Mesothelial cell of epicardium (in vitro differentiated cells): ENCODE data around the gene FAM98B. TPM values are rescaled to one million over a fixed set of nuclear protein-coding genes. Genes with fewer than 3 reads are reported as not detected.

Experiments used
- DNase-seq, 2 experiments: peaks; one replicate each; pipeline ENCODE4 v3.0.0; 2021; ENCODE audit warnings: low spot score in 2 of 2; ENCODE audit not compliant: unreplicated experiment in 2 of 2
- H3K27ac Mint-ChIP-seq: 2 replicates; pipeline ENCODE4 v1.8.0; 2021; ENCODE audit warnings: mixed read lengths
- H3K27me3 Mint-ChIP-seq: 2 replicates; pipeline ENCODE4 v1.8.0; 2021; ENCODE audit warnings: low read depth, mixed read lengths
- H3K36me3 Mint-ChIP-seq: 2 replicates; pipeline ENCODE4 v1.8.0; 2021; ENCODE audit warnings: mixed read lengths
- H3K4me1 Mint-ChIP-seq: 2 replicates; pipeline ENCODE4 v1.8.0; 2021; ENCODE audit warnings: mixed read lengths
- H3K4me3 Mint-ChIP-seq: 2 replicates; pipeline ENCODE4 v1.8.0; 2021; ENCODE audit warnings: mild to moderate bottlenecking, moderate library complexity, mixed read lengths
- H3K9me3 Mint-ChIP-seq: 2 replicates; pipeline ENCODE4 v1.8.0; 2021; ENCODE audit warnings: mixed read lengths
- total RNA-seq: library from RNA; stranded (reverse); gene quantifications from 3 replicates; pipeline ENCODE4 v1.2.1, GENCODE V29; 2021
- TF ChIP-seq, protein P1 (sequence below): fragments of 200-600 bp; sonication (generic); IDR thresholded peaks from one replicate; pipeline ENCODE4 v1.5.0; 2021; ENCODE audit warnings: antibody characterized with exemption; ENCODE audit not compliant: unreplicated experiment

The FAM98B gene
- total RNA-seq, 1 donor from 2014 or later: 31.6 TPM

DNA sequence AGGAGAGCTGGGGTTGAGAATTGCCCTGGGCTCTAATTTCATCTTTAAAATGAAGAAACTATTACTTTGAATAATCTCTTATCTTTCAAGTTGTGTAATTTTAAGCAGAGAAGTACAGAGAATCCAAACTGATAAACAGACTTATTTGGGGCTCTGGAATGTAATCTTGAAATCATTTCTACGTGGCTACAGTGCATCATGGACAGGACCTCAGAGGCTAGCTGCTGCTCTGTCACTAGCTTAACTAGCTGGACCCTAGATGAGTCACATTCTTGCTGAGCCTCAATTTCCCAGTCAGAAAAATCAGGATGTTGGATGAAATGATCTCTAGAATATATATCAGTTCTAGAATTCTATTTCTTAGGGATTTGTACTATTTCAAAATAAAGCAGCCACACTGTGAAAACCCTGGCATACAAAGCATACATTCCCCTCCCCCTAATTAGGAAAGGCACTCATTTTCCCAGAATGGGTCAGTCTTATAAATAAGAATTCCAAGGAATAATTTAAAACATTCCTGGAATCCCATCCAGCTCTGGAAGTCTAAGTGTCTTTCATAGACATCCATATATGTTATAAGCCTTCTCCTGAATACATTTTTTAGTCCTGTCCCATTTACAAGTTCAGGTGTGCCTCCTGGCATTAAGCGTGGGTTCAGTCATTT is 63.5 kb downstream of the FAM98B start:
- Mint-ChIP-seq H3K36me3 (no peaks in the 10 kb centered on the region), H3K27ac (no peak overlapping the region), H3K4me1 (no peaks in the 10 kb centered on the region), H3K27me3 (no peaks in the 10 kb centered on the region), H3K4me3 (no peak overlapping the region), H3K9me3 (no peaks in the 10 kb centered on the region)
- no peak for DNase-seq
- TF ChIP-seq, protein P1, sequence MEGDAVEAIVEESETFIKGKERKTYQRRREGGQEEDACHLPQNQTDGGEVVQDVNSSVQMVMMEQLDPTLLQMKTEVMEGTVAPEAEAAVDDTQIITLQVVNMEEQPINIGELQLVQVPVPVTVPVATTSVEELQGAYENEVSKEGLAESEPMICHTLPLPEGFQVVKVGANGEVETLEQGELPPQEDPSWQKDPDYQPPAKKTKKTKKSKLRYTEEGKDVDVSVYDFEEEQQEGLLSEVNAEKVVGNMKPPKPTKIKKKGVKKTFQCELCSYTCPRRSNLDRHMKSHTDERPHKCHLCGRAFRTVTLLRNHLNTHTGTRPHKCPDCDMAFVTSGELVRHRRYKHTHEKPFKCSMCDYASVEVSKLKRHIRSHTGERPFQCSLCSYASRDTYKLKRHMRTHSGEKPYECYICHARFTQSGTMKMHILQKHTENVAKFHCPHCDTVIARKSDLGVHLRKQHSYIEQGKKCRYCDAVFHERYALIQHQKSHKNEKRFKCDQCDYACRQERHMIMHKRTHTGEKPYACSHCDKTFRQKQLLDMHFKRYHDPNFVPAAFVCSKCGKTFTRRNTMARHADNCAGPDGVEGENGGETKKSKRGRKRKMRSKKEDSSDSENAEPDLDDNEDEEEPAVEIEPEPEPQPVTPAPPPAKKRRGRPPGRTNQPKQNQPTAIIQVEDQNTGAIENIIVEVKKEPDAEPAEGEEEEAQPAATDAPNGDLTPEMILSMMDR: no peak

DNA sequence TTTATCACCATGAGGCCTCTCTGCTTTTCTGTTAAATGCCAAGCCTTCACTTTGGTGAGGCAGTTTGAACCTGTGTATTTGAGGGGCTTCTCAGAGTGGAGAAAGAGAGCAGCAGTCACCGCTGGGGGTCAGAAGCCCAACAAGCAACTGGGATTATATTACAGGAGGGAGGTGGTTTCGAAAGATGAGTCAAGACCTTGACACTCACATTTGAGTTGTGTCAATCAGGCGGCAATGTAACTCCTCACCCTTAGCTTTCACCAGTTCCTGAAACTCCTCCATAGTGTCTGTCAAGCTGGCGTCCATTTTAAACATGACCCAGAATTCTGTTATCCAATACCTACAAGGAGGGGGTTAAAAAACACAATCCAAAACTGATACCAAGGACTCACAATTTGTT is 64.2 kb downstream of the FAM98B start:
- DNase-seq: no peak
- no peak overlapping the region for H3K4me3 Mint-ChIP-seq
- H3K27ac Mint-ChIP-seq: no peak overlapping the region
- H3K27me3 Mint-ChIP-seq: no peaks in the 10 kb centered on the region
- TF ChIP-seq, protein P1: no peak
- H3K9me3 Mint-ChIP-seq: no peaks in the 10 kb centered on the region
- H3K4me1 Mint-ChIP-seq: no peaks in the 10 kb centered on the region
- H3K36me3 Mint-ChIP-seq: no peaks in the 10 kb centered on the region

DNA sequence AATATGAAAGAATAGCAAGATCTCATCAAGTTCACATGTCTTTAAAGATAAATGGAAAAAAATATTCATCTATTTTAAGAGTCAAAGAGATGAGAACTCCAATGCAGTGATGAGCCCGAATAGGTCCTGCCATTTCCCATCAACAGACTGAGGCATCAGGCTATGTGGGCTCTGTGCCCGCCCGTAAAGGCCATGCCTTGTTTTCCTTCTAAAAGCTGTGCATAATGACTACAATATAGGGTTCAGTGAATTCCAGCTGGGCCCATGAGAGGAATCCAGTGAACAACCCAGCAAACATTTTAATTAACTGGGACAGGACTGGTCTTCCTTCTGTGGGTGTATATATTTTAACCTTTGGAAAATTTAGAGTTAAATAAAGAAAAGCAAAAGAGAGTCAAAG is 66.1 kb downstream of the FAM98B start:
- Mint-ChIP-seq H3K9me3 (no peaks in the 10 kb centered on the region), H3K4me3 (no peak overlapping the region), H3K27me3 (no peaks in the 10 kb centered on the region), H3K4me1 (no peaks in the 10 kb centered on the region), H3K36me3 (no peaks in the 10 kb centered on the region), H3K27ac (no peak overlapping the region)
- TF ChIP-seq, protein P1: no peak
- DNase-seq: no peak

DNA sequence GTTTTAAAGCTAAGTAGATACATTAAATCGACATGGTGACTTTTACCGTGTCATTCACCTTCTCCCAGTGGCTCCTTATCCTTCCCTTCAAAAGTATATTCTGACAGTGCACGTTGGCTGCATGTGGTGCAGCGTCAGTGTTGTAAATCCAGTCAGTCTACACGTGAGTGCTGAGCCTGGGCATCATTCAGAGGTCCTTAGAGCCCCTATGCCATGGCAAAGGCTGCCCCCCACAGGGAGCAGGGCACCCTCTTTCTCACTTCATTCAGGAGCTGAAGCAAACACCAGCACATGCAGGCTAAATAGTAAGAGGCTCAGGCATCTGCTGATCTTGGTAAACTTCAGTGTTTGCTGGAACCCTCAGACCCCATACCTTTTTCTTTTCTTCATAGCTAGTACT is 67.4 kb downstream of the FAM98B start:
- no peak overlapping the region for H3K4me3 Mint-ChIP-seq
- H3K4me1 Mint-ChIP-seq: no peaks in the 10 kb centered on the region
- no peaks in the 10 kb centered on the region for H3K27me3 Mint-ChIP-seq
- DNase-seq: no peak
- TF ChIP-seq, protein P1: no peak
- H3K36me3 Mint-ChIP-seq: no peaks in the 10 kb centered on the region
- no peak overlapping the region for H3K27ac Mint-ChIP-seq
- H3K9me3 Mint-ChIP-seq: no peaks in the 10 kb centered on the region

DNA sequence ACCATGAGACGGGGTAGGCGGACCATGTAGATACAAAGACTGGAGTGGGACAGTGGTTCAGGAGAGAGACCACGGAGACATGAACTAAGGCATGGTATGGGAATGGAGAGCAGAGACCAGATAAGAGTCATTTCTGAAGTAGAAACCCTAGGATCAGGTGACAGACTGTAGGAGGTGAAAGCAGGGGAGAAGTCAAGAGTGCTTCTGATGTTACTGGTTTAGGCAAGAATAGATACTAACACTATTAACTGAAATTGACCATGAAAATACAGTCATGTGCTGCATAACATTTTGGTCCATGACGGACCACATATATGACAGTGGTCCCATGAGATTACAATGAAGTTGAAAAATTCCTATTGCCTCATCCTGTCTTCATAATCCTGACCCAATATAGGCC is 69.0 kb downstream of the FAM98B start:
- no peaks in the 10 kb centered on the region for H3K9me3 Mint-ChIP-seq
- no peaks in the 10 kb centered on the region for H3K4me1 Mint-ChIP-seq
- H3K4me3 Mint-ChIP-seq: no peak overlapping the region
- H3K27me3 Mint-ChIP-seq: no peaks in the 10 kb centered on the region
- DNase-seq: no peak
- no peaks in the 10 kb centered on the region for H3K36me3 Mint-ChIP-seq
- no peak overlapping the region for H3K27ac Mint-ChIP-seq
- TF ChIP-seq, protein P1: no peak

DNA sequence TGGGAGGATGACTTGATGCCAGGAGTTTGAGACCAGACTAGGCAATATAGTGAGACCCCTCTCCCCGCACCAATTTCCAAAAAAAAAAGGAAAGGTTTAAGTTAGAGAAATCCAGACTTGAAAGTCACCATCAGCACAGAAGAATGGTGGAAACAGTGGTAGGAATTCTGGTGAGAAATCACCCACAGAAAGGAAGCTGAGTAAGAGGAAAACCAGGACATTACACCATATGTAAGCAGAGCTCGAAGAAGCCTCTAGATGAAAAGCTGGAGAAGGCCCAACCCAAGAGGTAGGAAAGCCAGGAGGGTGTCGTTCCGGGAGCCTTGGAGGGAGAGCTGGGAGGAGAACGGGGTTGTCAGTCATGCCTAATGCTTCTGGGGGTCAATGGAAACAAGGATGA is 70.2 kb downstream of the FAM98B start:
- no peak overlapping the region for H3K4me3 Mint-ChIP-seq
- TF ChIP-seq, protein P1: no peak
- DNase-seq: no peak
- H3K9me3 Mint-ChIP-seq: peaks cover 2% of the 10 kb centered on the region
- no peaks in the 10 kb centered on the region for H3K27me3 Mint-ChIP-seq
- no peak overlapping the region for H3K27ac Mint-ChIP-seq
- no peaks in the 10 kb centered on the region for H3K36me3 Mint-ChIP-seq
- H3K4me1 Mint-ChIP-seq: no peaks in the 10 kb centered on the region
